B cell (primary cell): ENCODE measurements around the gene RBM39. TPM values are rescaled to one million over a fixed set of nuclear protein-coding genes. Genes with fewer than 3 reads are reported as not detected.
"Not testable (repeated sequence)": the region's sequence is repeated elsewhere in the genome, so short reads cannot be mapped to it uniquely, and the experiment has no call there.

Experiments
- ATAC-seq: fragments of 200-7000 bp; cut with Tn5 transposase; one replicate; pipeline ENCODE4 v1.10.0; 2021; ENCODE audit warnings: low read depth, mild to moderate bottlenecking, moderate number of reproducible peaks, moderate library complexity
- CTCF ChIA-PET: fragments of 350-600 bp; sonication (Branson Sonifier 250); formaldehyde crosslinking; loops from one replicate; lab custom pipeline; 2021; ENCODE audit warnings: antibody characterized with exemption, inconsistent platforms; lab: Charles Lee
- POLR2A ChIA-PET: fragments of 350-600 bp; sonication (Branson Sonifier 250); formaldehyde crosslinking; loops from one replicate; lab custom pipeline; 2021; ENCODE audit warnings: antibody characterized with exemption; lab: Charles Lee
- DNase-seq: peaks from one replicate; pipeline ENCODE4 v3.0.0; 2013
- H2AFZ ChIP-seq: 2 replicates; pipeline ENCODE4 v1.6.1; 2012; ENCODE audit warnings: mild to moderate bottlenecking, low read depth, low read length; ENCODE audit not compliant: insufficient read depth, poor library complexity, severe bottlenecking
- H3K27ac ChIP-seq, 2 donors: 1 replicate in 1 of 2; 2 replicates in 1 of 2; pipeline ENCODE4 v1.5.1; 2012 to 2013; ENCODE audit warnings: low read length in 2 of 2, mild to moderate bottlenecking in 2 of 2, moderate library complexity in 1 of 2
- H3K27me3 ChIP-seq, 4 experiments: fragments of 200-600 bp in 1 of 4; sonication (generic) in 1 of 4; replicated peaks in 1 of 4; 1 replicate in 2 of 4; 2 replicates in 2 of 4; pipeline versions ENCODE4 v1.6.1 to v1.7.0; 2013 to 2016; ENCODE audit warnings: low read length in 3 of 4, mild to moderate bottlenecking in 2 of 4, mixed read lengths in 1 of 4, moderate library complexity in 1 of 4; ENCODE audit not compliant: insufficient read depth in 4 of 4, control insufficient read depth in 3 of 4; ENCODE audit errors: control extremely low read depth in 1 of 4
- H3K36me3 ChIP-seq, 2 experiments: replicated peaks in 1 of 2; 1 replicate in 1 of 2; 2 replicates in 1 of 2; pipeline versions ENCODE4 v1.6.1 to v1.7.1; 2013; ENCODE audit warnings: low read length in 1 of 2; ENCODE audit not compliant: insufficient read depth in 2 of 2, control insufficient read depth in 1 of 2; ENCODE audit errors: control extremely low read depth in 1 of 2, extremely low read depth in 1 of 2
- H3K4me1 ChIP-seq, 2 donors: fragments of 200-600 bp in 1 of 2; sonication (generic) in 1 of 2; 1 replicate in 1 of 2; 2 replicates in 1 of 2; pipeline versions ENCODE4 v1.5.1 to v1.6.1; 2013 to 2017; ENCODE audit warnings: low read length in 2 of 2; ENCODE audit not compliant: control insufficient read depth in 2 of 2, insufficient read depth in 2 of 2
- H3K4me2 ChIP-seq: replicated peaks from 2 replicates; pipeline ENCODE3; 2012; ENCODE audit warnings: mild to moderate bottlenecking, low read depth, low read length; ENCODE audit not compliant: poor library complexity, severe bottlenecking
- H3K4me3 ChIP-seq, 5 experiments: fragments of 200-600 bp in 1 of 5; sonication (generic) in 1 of 5; 1 replicate in 3 of 5; 2 replicates in 2 of 5; pipeline versions ENCODE4 v1.5.1 to v1.7.0; 2011 to 2016; ENCODE audit warnings: low read length in 4 of 5, mild to moderate bottlenecking in 4 of 5, low read depth in 2 of 5, control low read depth in 1 of 5, moderate library complexity in 1 of 5; ENCODE audit not compliant: insufficient read depth in 1 of 5; ENCODE audit errors: control extremely low read depth in 1 of 5, extremely low read depth in 1 of 5
- H3K79me2 ChIP-seq: fragments of 200-600 bp; sonication (generic); one replicate; pipeline ENCODE4 v1.6.0; 2016; ENCODE audit warnings: low read length; ENCODE audit not compliant: control insufficient read depth, insufficient read depth
- H3K9ac ChIP-seq: fragments of 200-600 bp; sonication (generic); 2 replicates; pipeline ENCODE4 v1.6.1; 2017; ENCODE audit warnings: mild to moderate bottlenecking, low read length, moderate library complexity
- H3K9me3 ChIP-seq, 3 donors: one replicate each; pipeline versions ENCODE4 v1.6.1 to v1.7.1; 2013; ENCODE audit warnings: low read length in 2 of 3; ENCODE audit not compliant: control insufficient read depth in 2 of 3, insufficient read depth in 1 of 3; ENCODE audit errors: control extremely low read depth in 1 of 3
- H4K20me1 ChIP-seq: 2 replicates; pipeline ENCODE4 v1.6.0; 2012; ENCODE audit warnings: mild to moderate bottlenecking, low read length; ENCODE audit not compliant: insufficient read depth, control insufficient read depth, poor library complexity, severe bottlenecking
- H3K27ac Mint-ChIP-seq: one replicate; pipeline ENCODE4 v1.8.0; 2021; ENCODE audit warnings: mixed read lengths
- H3K27me3 Mint-ChIP-seq: one replicate; pipeline ENCODE4 v1.8.0; 2021; ENCODE audit warnings: mixed read lengths
- H3K4me1 Mint-ChIP-seq: one replicate; pipeline ENCODE4 v1.8.0; 2021; ENCODE audit warnings: mixed read lengths
- H3K4me3 Mint-ChIP-seq: one replicate; pipeline ENCODE4 v1.8.0; 2021; ENCODE audit warnings: mixed read lengths
- H3K9me3 Mint-ChIP-seq: one replicate; pipeline ENCODE4 v1.8.0; 2022; ENCODE audit warnings: mixed read lengths; ENCODE audit not compliant: insufficient read depth
- EZH2 ChIP-seq: IDR thresholded peaks from 2 replicates; pipeline ENCODE4 v1.6.1; 2012; ENCODE audit warnings: borderline replicate concordance, low read depth, mild to moderate bottlenecking, moderate library complexity, low read length; ENCODE audit not compliant: insufficient read depth, poor library complexity, severe bottlenecking
- WGBS: methylation state at CpG from one replicate; pipeline ENCODE4 v1.1.5; 2013; ENCODE audit warnings: missing lambda C conversion rate; ENCODE audit not compliant: insufficient coverage; 5-methylcytosine and 5-hydroxymethylcytosine counted together
- intact Hi-C: fragments of 100-400 bp; cut with micrococcal nuclease; formaldehyde crosslinking; loops from one replicate; pipeline ENCODE4 v1.10.0; 2022
- polyA plus RNA-seq: library from polyadenylated mRNA; depleted of rRNA; stranded (reverse); fragments of >200 nt; gene quantifications from 2 replicates; pipeline ENCODE4 v1.2.3, GENCODE V29; 2012
- total RNA-seq, 2 donors: library from RNA; stranded (reverse); fragments of 120-200 nt in 1 of 2; gene quantifications; 1 replicate in 1 of 2; 2 replicates in 1 of 2; pipeline versions ENCODE4 v1.2.3 to v1.2.4, GENCODE V29; 2013 to 2022
- TF ChIP-seq, protein P1 (sequence below): fragments of 200-600 bp; IDR thresholded peaks from one replicate; pipeline ENCODE4 v1.8.0; 2022; ENCODE audit warnings: antibody characterized with exemption, mild to moderate bottlenecking

The RBM39 gene
- total and polyA plus RNA-seq, 2 donors (not counting 1 experiment from before 2014, with no cell fraction given): 217 to 689 TPM

DNA sequence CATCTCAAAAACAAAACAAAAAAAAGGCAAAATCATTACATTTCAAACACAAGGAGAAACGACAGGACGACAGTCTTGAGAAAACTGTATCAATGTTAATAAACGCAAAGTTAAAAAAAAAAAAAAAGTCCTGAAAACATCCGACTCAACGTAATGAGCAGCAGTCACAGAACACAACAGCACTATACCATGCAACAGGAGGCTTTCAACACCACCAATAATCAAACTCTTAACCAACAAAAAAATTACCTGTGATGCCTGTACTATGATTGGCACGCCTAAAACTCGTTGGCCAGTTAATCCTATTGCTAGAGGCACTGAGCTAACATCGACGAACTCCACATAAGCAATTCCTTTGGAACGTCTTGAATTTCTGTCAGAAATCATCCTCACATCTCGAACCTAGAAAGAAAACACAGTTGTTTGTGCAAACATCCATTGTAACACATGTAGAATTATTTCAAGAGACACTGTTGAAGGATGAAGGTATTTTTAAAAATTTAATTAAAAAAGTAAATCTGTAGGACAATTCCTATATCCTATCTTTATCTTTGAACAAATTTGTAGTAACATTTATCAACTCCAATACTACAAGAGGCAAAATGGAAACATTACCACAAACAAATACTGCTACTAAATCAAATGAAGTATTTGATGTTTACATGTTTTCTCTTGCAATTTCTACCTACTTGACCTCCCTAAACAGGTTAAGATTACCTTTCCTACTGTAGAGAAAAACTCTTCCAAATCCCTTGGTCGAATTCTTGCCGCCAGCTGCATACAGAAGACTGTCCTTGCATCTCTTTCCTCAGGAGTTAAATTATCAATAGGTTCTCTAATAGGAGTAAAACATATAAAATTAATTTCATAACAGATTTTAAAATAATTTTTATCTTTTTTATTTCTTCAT, 17.5 kb downstream of the RBM39 start:
- Histone ChIP-seq H3K9ac (no peak overlapping the region), H3K79me2 (peaks cover 95% of the 10 kb centered on the region), H4K20me1 (peaks cover 94% of the 10 kb centered on the region), H3K4me2 (no peak overlapping the region), H3K36me3 (peaks cover 34 to 92% of the 10 kb centered on the region in 2 experiments), H3K4me1 (no peaks in the 10 kb centered on the region), H3K9me3 (no peaks in the 10 kb centered on the region), H3K4me3 (no peak overlapping the region), H2AFZ (no peak overlapping the region), H3K27me3 (no peaks in the 10 kb centered on the region), H3K27ac (no peak overlapping the region)
- H3K4me3 Mint-ChIP-seq: no peak overlapping the region
- TF ChIP-seq, protein P1, sequence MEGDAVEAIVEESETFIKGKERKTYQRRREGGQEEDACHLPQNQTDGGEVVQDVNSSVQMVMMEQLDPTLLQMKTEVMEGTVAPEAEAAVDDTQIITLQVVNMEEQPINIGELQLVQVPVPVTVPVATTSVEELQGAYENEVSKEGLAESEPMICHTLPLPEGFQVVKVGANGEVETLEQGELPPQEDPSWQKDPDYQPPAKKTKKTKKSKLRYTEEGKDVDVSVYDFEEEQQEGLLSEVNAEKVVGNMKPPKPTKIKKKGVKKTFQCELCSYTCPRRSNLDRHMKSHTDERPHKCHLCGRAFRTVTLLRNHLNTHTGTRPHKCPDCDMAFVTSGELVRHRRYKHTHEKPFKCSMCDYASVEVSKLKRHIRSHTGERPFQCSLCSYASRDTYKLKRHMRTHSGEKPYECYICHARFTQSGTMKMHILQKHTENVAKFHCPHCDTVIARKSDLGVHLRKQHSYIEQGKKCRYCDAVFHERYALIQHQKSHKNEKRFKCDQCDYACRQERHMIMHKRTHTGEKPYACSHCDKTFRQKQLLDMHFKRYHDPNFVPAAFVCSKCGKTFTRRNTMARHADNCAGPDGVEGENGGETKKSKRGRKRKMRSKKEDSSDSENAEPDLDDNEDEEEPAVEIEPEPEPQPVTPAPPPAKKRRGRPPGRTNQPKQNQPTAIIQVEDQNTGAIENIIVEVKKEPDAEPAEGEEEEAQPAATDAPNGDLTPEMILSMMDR: no peak
- no peak for TF ChIP-seq EZH2
- DNase-seq (no peak), ATAC-seq (no peak)
- H3K4me1 Mint-ChIP-seq: peaks cover 10% of the 10 kb centered on the region
- no peak overlapping the region for H3K27ac Mint-ChIP-seq
- H3K27me3 Mint-ChIP-seq: no peaks in the 10 kb centered on the region
- POLR2A ChIA-PET: interaction anchor here (0.6 to 1.1 kb wide), 4 partner anchors 26 to 871 kb away, joined by 3 to 6 read pairs (median 4); partner anchors contain the start of genes NFS1 and ROMO1
- CTCF ChIA-PET: no interaction called here
- intact Hi-C loops: loop anchor here (10.0 kb wide), 1 partner anchor 50 kb away; the partner anchor contains the start of gene PHF20
- WGBS: 100% methylated on average over 8 of the region's 13 CpGs
- no peaks in the 10 kb centered on the region for H3K9me3 Mint-ChIP-seq

DNA sequence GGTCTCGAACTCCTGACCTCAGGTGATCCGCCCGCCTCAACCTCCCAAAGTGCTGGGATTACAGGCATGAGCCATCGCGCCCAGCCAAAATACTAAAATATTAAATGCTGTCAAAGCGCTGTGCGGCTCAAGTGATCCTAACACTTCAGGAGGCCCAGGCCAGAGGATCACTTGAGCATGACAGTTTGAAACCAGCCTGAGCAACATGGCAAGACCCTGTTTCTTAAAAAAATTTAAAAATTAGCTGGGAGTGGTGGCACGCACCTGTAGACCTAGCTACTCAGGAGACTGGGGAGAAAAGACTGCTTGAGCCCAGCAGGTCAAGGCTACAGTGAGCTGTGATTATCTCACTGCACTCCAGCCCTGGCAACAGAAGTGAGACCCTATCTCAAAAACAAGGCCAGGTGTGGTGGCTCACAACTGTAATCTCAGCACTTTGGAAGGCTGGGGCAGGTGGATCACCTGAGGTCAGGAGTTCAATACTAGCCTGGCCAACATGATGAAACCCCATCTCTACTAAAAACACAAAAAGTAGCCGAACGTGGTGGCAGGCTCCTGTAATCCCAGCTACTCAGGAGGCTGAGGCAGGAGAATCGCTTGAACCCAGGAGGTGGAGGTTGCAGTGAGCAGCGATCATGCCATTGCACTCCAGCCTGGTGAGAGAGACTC, 18.3 kb downstream of the RBM39 start:
- H3K9ac ChIP-seq, H3K27ac Mint-ChIP-seq, CTCF ChIA-PET, H3K4me3 Mint-ChIP-seq, H3K27ac ChIP-seq, H3K27me3 Mint-ChIP-seq, H2AFZ ChIP-seq, H3K9me3 ChIP-seq, H3K4me1 Mint-ChIP-seq, H3K4me3 ChIP-seq, H3K4me2 ChIP-seq, H3K9me3 Mint-ChIP-seq, H3K4me1 ChIP-seq, H3K27me3 ChIP-seq, ATAC-seq, DNase-seq: not testable (repeated sequence)
- intact Hi-C loops: loop anchor here (10.0 kb wide), 1 partner anchor 51 kb away; the partner anchor contains the start of gene PHF20
- Histone ChIP-seq H4K20me1 (peaks cover 93% of the 10 kb centered on the region), H3K79me2 (peaks cover 96% of the 10 kb centered on the region), H3K36me3 (peaks cover 33 to 92% of the 10 kb centered on the region in 2 experiments)
- 94% methylated on average over 9 of the region's 12 CpGs for WGBS
- POLR2A ChIA-PET: interaction anchor here (0.7 kb wide), 2 partner anchors 45 to 99 kb away, joined by 3 to 4 read pairs; no protein-coding TSS in a partner anchor

DNA sequence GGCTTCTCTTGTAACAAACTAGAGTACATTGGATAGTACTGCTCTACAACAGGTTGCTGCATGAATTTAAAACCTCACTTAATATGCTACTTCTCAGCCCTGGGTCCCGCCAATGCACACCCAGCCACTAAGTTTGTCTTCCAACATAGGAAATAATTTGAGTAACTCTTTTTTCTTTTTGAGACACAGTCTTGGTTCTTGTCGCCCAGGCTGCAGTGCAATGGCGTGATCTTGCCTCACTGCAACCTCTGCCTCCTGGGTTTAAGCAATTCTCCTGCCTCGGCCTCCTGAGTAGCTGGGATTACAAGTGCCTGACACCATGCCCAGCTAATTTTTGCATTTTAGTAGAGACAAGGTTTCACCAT, 18.8 kb downstream of the RBM39 start:
- H3K4me3 Mint-ChIP-seq, H3K9ac ChIP-seq, H3K27ac ChIP-seq, ATAC-seq, H2AFZ ChIP-seq, H3K4me1 ChIP-seq, POLR2A ChIA-PET, CTCF ChIA-PET, H3K9me3 ChIP-seq, H3K4me3 ChIP-seq, H3K9me3 Mint-ChIP-seq, H3K27me3 Mint-ChIP-seq, H3K4me1 Mint-ChIP-seq, H3K4me2 ChIP-seq, H3K27ac Mint-ChIP-seq, DNase-seq, H3K27me3 ChIP-seq: not testable (repeated sequence)
- intact Hi-C loops: loop anchor here (10.0 kb wide), 1 partner anchor 52 kb away; the partner anchor contains the start of gene PHF20
- Histone ChIP-seq H4K20me1 (peaks cover 94% of the 10 kb centered on the region), H3K79me2 (peaks cover 96% of the 10 kb centered on the region), H3K36me3 (peaks cover 33 to 91% of the 10 kb centered on the region in 2 experiments)
- WGBS: 90% methylated on average over 3 of the region's 4 CpGs
